Measurements from ENCODE around the gene PCDHGA8. TPM values are rescaled to one million over a fixed set of nuclear protein-coding genes. Genes with fewer than 3 reads are reported as not detected.
"Not testable (repeated sequence)": the region's sequence is repeated elsewhere in the genome, so short reads cannot be mapped to it uniquely, and the experiment has no call there.

The PCDHGA8 gene
- total RNA-seq, 1 donor from 2014 or later, result 0.64 TPM

DNA sequence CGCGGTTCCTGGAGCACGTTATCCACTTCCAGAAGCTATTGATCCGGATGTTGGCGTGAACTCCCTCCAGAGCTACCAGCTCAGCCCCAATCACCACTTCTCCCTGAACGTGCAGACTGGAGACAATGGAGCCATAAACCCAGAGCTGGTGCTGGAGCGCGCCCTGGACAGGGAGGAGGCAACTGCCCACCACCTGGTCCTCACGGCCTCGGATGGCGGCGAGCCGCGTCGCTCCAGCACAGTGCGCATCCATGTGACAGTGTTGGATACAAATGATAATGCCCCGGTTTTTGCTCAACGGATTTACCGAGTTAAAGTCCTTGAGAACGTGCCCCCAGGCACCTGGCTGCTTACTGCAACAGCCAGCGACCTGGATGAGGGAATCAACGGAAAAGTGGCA, 11.0 kb downstream of the PCDHGA8 start:
- ATAC-seq, result no peak

DNA sequence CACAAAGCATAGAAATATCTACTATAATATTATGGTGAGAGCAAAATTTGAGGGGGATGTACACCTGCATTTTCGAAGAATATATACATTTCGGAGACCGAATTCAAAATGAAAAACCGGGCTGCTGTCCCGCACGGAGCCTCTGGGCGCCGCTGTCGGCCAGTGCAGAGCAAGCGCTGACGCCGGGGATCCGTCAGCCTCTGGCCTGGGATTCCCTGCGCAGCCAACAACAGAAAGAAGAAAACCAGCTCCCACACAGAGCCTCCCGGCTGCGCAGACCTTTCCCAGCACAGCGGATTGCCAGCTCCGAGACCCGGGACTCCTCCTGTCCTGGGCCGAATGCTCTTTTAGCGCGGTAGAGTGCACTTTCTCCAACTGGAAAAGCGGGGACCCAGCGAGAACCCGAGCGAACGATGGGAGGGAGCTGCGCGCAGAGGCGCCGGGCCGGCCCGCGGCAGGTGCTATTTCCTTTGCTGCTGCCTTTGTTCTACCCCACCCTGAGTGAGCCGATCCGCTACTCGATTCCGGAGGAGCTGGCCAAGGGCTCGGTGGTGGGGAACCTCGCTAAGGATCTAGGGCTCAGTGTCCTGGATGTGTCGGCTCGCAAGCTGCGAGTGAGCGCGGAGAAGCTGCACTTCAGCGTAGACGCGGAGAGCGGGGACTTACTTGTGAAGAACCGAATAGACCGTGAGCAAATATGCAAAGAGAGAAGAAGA, 15.5 kb downstream of the PCDHGA8 start, which contains the start of gene PCDHGB6:
TSS of gene PCDHGB6 (plus strand) at position 232 of the 716 bp plus-strand sequence. CDS start at position 414, 182 bp downstream.
- ATAC-seq, result peak; percentile 50

DNA sequence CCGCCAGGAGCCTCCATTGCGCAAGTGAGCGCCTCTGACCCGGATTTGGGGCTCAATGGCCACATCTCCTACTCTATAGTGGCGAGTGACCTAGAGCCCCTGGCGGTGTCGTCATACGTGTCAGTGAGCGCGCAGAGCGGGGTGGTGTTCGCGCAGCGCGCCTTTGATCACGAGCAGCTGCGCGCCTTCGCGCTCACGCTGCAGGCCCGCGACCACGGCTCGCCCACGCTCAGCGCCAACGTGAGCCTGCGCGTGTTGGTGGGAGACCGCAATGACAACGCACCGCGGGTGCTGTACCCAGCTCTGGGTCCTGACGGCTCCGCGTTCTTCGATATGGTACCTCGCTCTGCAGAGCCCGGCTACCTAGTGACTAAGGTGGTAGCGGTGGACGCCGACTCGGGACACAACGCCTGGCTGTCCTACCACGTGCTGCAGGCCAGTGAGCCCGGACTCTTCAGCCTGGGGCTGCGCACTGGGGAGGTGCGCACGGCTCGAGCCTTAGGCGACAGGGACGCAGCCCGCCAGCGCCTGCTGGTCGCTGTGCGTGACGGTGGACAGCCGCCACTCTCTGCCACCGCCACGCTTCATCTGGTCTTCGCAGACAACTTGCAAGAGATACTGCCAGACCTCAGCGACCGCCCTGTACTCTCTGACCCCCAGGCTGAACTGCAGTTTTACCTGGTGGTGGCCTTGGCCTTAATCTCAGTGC, 17.3 kb downstream of the PCDHGA8 start:
- no peak for ATAC-seq

DNA sequence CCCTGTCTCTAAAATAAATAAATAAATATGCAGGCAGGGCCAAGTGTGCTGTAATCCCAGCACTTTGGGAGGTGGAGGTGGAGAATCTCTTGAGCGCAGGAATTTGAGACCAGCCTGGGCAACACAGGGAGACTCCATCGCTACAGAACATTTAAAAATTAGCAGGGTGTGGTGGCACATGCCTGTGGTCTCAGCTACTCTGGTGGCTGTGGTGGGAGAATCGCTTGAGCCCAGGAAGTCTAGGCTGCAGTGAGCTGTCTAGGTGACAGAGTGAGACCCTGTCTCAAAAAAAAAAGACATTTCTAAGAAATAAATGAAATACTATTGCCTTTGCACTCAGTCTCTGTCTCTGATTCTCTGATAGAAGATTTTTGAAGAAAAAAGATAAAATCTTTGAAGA, 19.1 kb downstream of the PCDHGA8 start:
- ATAC-seq, result no peak

DNA sequence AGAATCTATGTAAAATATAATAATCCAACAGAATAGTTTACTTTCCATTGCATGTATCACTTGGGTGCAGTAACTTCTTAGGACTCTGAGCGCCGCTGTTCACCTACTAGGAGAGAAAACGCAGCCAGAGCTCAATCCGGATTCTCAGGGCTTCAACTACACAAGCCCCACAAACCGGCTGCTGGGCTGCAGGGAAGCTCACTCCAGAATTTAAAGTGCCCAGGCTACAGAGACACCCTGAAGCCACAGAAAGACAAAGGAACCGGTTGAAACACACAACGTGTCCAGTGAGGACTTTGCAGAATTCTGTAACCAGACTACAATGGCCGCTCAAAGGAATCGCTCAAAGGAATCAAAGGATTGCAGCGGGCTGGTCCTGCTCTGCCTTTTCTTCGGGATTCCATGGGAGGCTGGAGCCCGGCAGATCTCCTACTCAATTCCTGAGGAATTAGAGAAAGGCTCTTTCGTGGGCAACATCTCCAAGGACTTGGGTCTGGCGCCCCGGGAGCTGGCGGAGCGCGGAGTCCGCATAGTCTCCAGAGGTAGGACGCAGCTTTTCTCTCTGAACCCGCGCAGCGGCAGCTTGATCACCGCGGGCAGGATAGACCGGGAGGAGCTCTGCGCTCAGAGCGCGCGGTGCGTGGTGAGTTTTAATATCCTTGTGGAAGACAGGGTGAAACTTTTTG, 20.6 kb downstream of the PCDHGA8 start, which contains the start of gene PCDHGA10:
TSS of gene PCDHGA10 (plus strand) at position 134 of the 686 bp plus-strand sequence. CDS start at position 323, 189 bp downstream.
- peak; percentile 78 for ATAC-seq

DNA sequence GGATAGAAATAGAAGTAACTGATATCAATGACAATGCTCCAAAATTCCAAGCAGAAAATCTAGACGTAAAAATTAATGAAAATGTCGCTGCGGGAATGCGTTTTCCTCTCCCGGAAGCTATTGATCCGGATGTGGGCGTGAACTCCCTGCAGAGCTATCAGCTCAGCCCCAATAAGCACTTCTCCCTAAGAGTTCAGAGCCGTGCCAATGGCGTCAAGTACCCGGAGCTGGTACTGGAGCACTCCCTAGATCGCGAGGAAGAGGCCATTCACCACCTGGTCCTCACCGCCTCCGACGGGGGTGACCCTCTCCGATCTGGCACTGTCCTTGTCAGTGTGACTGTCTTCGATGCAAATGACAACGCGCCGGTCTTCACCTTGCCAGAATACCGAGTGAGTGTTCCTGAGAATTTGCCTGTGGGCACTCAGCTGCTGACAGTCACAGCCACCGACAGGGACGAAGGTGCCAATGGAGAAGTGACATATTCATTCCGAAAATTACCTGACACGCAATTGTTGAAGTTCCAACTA, 21.2 kb downstream of the PCDHGA8 start:
- no peak for ATAC-seq

DNA sequence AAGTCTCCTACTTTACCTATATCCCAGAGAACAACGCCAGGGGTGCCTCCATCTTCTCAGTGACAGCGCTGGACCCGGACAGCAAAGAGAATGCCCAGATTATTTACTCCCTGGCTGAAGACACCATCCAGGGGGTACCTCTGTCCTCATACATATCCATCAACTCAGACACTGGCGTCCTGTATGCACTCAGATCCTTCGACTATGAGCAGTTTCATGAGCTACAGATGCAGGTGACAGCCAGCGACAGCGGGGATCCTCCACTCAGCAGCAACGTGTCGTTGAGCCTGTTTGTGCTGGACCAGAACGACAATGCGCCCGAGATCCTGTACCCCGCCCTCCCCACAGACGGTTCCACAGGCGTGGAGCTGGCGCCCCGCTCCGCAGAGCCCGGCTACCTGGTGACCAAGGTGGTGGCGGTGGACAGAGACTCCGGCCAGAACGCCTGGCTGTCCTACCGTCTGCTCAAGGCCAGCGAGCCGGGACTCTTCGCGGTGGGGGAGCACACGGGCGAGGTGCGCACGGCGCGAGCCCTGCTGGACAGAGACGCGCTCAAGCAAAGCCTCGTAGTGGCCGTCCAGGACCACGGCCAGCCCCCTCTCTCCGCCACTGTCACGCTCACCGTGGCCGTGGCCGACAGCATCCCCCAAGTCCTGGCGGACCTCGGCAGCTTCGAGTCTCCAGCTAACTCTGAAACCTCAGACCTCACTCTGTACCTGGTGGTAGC, 22.3 kb downstream of the PCDHGA8 start:
- not testable (repeated sequence) for ATAC-seq

DNA sequence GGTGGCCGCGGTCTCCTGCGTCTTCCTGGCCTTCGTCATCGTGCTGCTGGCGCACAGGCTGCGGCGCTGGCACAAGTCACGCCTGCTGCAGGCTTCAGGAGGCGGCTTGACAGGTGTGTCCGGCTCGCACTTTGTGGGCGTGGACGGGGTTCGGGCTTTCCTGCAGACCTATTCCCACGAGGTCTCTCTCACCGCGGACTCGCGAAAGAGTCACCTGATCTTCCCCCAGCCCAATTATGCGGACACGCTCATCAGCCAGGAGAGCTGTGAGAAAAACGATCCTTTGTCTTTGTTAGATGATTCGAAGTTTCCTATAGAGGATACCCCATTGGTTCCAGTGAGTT, 22.8 kb downstream of the PCDHGA8 start:
- not testable (repeated sequence) for ATAC-seq

DNA sequence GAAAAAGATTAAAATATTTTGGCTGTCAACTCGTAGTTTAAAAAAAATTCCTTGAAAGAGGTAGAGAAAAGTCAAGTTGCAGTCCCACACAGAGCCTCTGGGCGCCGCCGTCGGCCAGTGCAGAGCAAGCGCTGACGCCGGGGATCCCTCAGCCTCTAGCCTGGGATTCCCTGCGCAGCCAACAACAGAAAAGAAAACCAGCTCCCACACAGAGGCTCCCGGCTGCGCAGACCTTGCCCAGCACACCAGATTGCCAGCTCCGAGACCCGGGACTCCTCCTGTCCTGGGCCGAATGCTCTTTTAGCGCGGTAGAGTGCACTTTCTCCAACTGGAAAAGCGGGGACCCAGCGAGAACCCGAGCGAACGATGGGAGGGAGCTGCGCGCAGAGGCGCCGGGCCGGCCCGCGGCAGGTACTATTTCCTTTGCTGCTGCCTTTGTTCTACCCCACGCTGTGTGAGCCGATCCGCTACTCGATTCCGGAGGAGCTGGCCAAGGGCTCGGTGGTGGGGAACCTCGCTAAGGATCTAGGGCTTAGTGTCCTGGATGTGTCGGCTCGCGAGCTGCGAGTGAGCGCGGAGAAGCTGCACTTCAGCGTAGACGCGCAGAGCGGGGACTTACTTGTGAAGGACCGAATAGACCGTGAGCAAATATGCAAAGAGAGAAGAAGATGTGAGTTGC, 25.2 kb downstream of the PCDHGA8 start, which contains the start of gene PCDHGB7:
TSS of gene PCDHGB7 (plus strand) at position 184 of the 679 bp plus-strand sequence. CDS start at position 367, 183 bp downstream.
- ATAC-seq, result peak; percentile 75

DNA sequence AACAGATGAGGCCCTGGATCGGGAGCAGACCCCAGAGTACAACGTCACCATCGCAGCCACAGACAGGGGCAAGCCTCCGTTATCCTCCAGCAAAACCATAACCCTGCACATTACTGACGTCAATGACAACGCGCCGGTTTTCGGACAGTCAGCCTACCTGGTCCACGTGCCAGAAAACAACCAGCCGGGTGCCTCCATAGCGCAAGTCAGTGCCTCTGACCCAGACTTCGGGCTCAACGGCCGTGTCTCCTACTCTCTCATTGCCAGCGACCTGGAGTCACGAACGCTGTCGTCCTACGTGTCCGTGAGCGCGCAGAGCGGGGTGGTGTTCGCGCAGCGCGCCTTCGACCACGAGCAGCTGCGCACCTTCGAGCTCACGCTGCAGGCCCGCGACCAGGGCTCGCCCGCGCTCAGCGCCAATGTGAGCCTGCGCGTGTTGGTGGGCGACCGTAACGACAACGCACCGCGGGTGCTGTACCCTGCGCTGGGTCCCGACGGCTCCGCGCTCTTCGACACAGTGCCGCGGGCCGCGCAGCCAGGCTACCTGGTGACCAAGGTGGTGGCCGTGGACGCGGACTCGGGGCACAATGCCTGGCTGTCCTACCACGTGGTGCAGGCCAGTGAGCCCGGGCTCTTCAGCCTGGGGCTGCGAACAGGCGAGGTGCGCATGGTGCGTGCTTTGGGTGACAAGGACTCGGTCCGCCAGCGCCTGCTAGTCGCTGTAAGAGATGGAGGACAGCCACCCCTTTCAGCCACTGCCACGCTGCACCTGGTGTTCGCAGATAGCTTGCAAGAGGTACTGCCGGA, 26.8 kb downstream of the PCDHGA8 start:
- ATAC-seq, result no peak

DNA sequence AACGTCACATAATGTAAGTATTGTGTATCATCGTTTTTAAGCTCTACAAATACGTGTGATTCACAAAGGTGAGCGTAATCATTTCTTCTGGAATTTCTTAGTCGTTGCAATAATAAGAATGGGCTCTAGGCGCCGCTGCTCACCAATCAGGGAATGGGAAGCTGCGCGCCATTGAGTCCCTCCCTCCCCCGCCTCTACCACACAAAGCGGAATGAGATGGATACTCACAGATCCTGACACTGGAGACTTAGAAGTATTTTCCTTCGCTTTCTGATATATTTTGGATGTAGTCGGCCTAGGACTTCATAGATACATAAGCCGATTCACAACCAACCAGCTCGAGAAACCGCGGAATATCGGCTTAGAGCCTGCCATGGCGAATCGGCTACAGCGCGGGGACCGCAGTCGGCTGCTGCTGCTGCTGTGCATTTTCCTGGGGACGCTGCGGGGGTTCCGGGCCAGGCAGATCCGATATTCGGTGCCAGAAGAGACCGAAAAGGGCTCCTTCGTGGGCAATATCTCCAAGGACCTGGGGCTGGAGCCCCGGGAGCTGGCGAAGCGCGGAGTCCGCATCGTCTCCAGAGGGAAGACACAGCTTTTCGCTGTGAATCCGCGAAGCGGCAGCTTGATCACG, 28.5 kb downstream of the PCDHGA8 start, which contains the start of gene PCDHGA11:
TSS of gene PCDHGA11 (plus strand) at position 197 of the 634 bp plus-strand sequence. CDS start at position 374, 177 bp downstream.
- ATAC-seq, result no peak

DNA sequence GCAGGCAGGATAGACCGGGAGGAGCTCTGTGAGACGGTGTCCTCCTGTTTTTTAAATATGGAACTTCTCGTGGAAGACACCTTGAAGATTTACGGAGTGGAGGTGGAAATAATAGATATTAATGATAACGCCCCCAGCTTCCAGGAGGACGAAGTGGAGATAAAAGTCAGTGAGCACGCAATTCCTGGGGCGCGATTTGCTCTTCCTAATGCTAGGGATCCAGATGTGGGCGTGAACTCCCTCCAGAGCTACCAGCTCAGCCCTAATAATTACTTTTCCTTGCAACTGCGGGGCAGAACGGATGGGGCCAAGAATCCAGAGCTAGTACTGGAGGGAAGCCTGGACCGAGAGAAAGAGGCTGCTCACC, 29.0 kb downstream of the PCDHGA8 start:
- no peak for ATAC-seq

DNA sequence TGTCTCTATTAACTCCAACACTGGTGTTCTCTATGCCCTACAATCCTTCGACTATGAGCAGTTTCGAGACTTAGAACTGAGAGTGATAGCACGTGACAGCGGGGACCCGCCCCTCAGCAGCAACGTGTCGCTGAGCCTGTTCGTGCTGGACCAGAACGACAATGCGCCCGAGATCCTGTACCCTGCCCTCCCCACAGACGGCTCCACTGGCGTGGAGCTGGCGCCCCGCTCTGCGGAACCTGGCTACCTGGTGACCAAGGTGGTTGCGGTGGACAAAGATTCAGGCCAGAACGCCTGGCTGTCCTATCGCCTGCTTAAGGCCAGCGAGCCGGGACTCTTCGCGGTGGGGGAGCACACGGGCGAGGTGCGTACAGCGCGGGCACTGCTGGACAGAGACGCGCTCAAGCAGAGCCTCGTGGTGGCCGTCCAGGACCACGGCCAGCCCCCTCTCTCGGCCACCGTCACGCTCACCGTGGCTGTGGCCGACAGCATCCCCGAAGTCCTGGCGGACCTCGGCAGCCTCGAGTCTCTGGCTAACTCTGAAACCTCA, 30.4 kb downstream of the PCDHGA8 start:
- no peak for ATAC-seq

DNA sequence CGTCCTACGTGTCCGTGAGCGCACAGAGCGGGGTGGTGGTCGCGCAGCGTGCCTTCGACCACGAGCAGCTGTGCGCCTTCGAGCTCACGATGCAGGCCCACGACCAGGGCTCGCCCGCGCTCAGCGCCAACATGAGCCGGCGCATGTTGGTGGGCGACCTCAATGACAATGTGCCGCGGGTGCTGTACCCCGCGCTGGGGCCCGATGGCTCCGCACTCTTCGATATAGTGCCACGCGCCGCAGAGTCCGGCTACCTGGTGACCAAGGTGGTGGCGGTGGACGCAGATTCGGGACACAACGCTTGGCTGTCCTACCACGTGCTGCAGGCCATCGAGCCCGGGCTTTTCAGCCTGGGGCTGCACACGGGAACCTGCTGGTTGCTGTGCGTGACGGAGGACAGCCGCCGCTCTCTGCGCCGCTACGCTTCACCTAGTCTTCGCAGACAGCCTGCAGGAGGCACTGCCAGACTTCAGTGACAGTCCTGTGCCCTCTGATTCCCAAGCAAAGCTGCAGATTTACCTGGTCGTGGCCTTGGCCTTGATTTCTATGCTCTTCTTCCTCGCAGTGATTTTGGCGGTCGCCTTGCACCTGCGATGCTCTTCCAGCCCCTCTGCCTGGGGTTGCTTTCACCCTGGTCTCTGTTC, 35.5 kb downstream of the PCDHGA8 start:
- ATAC-seq, result no peak

DNA sequence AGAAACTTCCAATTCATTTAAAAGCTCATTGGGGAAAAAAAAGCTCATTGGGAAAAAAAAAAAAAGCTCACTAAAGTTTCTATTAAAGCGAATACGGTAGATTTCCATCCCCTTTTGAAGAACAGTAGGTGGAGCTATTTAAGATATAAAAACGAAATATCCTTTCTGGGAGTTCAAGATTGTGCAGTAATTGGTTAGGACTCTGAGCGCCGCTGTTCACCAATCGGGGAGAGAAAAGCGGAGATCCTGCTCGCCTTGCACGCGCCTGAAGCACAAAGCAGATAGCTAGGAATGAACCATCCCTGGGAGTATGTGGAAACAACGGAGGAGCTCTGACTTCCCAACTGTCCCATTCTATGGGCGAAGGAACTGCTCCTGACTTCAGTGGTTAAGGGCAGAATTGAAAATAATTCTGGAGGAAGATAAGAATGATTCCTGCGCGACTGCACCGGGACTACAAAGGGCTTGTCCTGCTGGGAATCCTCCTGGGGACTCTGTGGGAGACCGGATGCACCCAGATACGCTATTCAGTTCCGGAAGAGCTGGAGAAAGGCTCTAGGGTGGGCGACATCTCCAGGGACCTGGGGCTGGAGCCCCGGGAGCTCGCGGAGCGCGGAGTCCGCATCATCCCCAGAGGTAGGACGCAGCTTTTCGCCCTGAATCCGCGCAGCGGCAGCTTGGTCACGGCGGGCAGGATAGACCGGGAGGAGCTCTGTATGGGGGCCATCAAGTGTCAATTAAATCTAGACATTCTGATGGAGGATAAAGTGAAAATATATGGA, 38.1 kb downstream of the PCDHGA8 start, which contains the start of gene PCDHGA12:
TSS of gene PCDHGA12 (plus strand) at position 176 of the 782 bp plus-strand sequence. CDS start at position 429, 253 bp downstream.
- ATAC-seq, result no peak

DNA sequence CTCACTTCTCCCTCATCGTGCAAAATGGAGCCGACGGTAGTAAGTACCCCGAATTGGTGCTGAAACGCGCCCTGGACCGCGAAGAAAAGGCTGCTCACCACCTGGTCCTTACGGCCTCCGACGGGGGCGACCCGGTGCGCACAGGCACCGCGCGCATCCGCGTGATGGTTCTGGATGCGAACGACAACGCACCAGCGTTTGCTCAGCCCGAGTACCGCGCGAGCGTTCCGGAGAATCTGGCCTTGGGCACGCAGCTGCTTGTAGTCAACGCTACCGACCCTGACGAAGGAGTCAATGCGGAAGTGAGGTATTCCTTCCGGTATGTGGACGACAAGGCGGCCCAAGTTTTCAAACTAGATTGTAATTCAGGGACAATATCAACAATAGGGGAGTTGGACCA, 38.9 kb downstream of the PCDHGA8 start:
- no peak for ATAC-seq

DNA sequence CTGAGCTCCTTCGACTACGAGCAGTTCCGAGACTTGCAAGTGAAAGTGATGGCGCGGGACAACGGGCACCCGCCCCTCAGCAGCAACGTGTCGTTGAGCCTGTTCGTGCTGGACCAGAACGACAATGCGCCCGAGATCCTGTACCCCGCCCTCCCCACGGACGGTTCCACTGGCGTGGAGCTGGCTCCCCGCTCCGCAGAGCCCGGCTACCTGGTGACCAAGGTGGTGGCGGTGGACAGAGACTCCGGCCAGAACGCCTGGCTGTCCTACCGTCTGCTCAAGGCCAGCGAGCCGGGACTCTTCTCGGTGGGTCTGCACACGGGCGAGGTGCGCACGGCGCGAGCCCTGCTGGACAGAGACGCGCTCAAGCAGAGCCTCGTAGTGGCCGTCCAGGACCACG, 39.9 kb downstream of the PCDHGA8 start:
- not testable (repeated sequence) for ATAC-seq

DNA sequence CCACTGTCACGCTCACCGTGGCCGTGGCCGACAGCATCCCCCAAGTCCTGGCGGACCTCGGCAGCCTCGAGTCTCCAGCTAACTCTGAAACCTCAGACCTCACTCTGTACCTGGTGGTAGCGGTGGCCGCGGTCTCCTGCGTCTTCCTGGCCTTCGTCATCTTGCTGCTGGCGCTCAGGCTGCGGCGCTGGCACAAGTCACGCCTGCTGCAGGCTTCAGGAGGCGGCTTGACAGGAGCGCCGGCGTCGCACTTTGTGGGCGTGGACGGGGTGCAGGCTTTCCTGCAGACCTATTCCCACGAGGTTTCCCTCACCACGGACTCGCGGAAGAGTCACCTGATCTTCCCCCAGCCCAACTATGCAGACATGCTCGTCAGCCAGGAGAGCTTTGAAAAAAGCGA, 40.3 kb downstream of the PCDHGA8 start:
- ATAC-seq, result not testable (repeated sequence)

Measured in esophagus mucosa (tissue), 1 donor.